ENCODE measurements around the gene CADM1.

DNA sequence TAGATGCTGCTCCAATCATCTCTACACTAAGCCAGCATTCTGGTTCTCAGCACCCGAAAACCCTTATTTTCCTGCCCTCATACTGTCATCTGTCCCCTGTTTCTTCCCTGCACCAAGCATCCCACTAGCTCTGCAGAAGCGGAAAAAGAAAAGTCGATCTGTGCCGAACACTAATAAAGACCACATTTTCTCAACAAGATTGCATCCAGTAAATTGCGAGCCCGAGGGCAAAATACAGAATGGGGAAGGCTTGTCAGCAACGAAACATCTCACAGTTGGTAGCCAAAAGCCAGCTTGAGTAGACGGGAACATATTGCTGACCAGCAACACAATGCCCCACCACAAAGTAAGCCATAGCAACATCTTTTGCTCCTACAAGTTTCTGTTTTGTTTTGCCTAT, 227.4 kb downstream of the CADM1 start:
- TF ChIP-seq POLR2AphosphoS5 (IDR thresholded peaks at IDR 0.05; ENCODE audit: low read depth, low read length) = no peak
- TF ChIP-seq REST (IDR thresholded peaks at IDR 0.05; ENCODE audit: insufficient read depth in 1 of 2, low read depth in 2 of 2, low read length in 2 of 2) = no peak
- TF ChIP-seq TAF1 (IDR thresholded peaks at IDR 0.05; ENCODE audit: borderline replicate concordance, insufficient read depth, low read length) = no peak

All from PFSK-1 (cell line).